GM19397 (cell line): ENCODE data around the gene SLITRK5.

ENCODE experiments used
- ATAC-seq: cut with Tn5 transposase; IDR thresholded peaks from one replicate; pipeline ENCODE4 v1.9.1; 2021; ENCODE audit warnings: mild to moderate bottlenecking, moderate library complexity; ENCODE audit not compliant: unreplicated experiment

Gene SLITRK5

GRCh38 chr13:87671031-87671752 lies at the start of gene SLITRK5:
TSS of gene SLITRK5 (plus strand) at chr13:87671371. CDS start at chr13:87675389, 4,018 bp downstream.
- ATAC-seq: peak; percentile 100

- ATAC-seq: no peak
Observed at GRCh38 chr13:87622971-87623370, 48.2 kb upstream of the SLITRK5 start.

GRCh38 chr13:87656306-87656705 lies 14.9 kb upstream of the SLITRK5 start:
- no peak for ATAC-seq

GRCh38 chr13:87661471-87661870 lies 9.7 kb upstream of the SLITRK5 start:
- ATAC-seq: no peak

GRCh38 chr13:87666831-87667230 lies 4.3 kb upstream of the SLITRK5 start:
- no peak for ATAC-seq

- ATAC-seq: no peak
Observed at GRCh38 chr13:87667686-87668085, 3.5 kb upstream of the SLITRK5 start.

- no peak for ATAC-seq
Observed at GRCh38 chr13:87669379-87669978, 1.7 kb upstream of the SLITRK5 start.

GRCh38 chr13:87671753-87672605 lies 808 bp downstream of the SLITRK5 start:
- peak; percentile 1 for ATAC-seq

- no peak for ATAC-seq
Observed at GRCh38 chr13:87674247-87674738, 3.1 kb downstream of the SLITRK5 start.

GRCh38 chr13:87675851-87676250 lies 4.7 kb downstream of the SLITRK5 start:
- ATAC-seq: no peak

- no peak for ATAC-seq
Observed at GRCh38 chr13:87676254-87677042, 5.3 kb downstream of the SLITRK5 start.

- ATAC-seq: no peak
Observed at GRCh38 chr13:87677043-87677495, 5.9 kb downstream of the SLITRK5 start.

GRCh38 chr13:87677496-87678371 lies 6.6 kb downstream of the SLITRK5 start:
- ATAC-seq: no peak

- no peak for ATAC-seq
Observed at GRCh38 chr13:87678372-87678752, 7.2 kb downstream of the SLITRK5 start.

- no peak for ATAC-seq
Observed at GRCh38 chr13:87680298-87680697, 9.1 kb downstream of the SLITRK5 start.

GRCh38 chr13:87684850-87685742 lies 13.9 kb downstream of the SLITRK5 start:
- ATAC-seq: no peak

- ATAC-seq: no peak
Observed at GRCh38 chr13:87696458-87696857, 25.3 kb downstream of the SLITRK5 start.

GRCh38 chr13:87698268-87698667 lies 27.1 kb downstream of the SLITRK5 start:
- ATAC-seq: no peak

GRCh38 chr13:87709947-87710346 lies 38.8 kb downstream of the SLITRK5 start:
- no peak for ATAC-seq
